Superior temporal gyrus (tissue), 1 donor: ENCODE results near the gene RILPL1.

Source experiments
- DNase-seq: peaks from one replicate; pipeline ENCODE4 v3.0.0-alpha.2; 2016; ENCODE audit errors: extremely low spot score

RILPL1 gene

DNA sequence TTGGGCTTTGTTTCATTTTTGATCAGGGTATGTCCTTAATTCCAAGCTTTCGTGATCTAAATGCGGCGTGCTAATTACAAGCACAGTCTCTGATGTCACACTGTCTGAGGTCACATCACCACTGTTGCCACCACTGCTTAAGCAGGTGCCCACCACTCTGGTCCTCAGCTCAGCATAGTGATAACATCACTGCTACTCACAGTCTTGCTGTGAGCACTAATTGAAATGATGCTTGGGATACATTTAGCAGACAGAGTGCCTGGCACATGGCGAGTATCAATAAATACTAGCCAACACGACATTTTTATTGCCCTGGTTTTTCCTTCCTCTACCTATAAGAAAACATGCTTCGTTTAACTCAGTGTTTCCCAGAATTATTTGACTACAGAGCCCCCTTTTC is 104.9 kb downstream of the RILPL1 start:
- DNase-seq: no peak

DNA sequence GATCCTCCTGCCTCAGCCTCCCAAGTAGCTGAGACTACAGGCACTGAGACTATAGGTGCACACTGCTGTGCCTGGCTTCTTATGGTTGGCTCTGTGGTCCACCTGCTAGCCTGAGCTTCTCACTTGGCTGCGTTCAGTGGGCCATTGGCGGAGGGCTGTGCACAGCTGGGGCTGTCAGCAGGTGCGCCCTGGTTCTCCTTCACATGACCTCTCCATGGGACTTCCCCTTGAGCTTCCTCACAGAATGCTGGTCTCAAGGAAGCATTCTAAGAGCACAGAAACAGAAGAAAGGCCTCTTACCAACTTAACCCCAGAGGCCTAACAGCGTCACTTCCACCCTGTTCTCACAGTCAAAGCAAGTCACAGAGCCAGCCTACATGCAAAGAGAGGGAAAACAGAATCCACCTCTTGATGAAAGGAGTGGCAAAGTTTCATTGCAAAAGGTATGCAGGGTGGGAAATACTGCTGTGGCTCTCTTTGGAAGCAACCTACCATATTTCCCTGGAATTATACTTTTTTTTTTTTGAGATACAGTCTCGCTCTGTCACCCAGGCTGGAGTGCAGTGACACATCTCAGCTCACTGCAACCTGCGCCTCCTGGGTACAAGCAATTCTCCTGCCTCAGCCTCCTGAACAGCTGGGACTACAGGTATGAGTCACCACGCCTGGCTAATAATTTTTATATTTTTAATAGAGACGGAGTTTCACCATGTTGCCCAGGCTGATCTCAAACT is 106.3 kb downstream of the RILPL1 start:
- no peak for DNase-seq

DNA sequence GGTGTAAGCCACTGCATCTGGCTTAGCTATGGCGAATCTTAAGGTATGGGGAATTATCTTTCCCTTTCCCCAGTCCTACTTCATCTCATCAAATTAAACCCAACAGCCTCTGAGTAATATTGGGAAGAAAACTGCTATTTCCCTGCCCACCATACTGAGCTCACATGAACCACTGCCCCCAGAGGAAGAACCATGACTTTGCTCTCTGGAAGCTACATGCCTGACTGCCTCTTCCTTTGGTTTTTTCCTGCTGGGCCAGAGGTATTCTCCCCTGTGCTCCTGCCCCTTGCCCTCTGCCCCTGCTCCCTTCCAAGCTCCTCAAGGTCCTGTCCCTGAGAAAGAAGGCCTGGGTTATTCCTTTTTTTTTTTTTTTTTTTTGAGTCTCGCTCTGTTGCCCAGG is 112.2 kb downstream of the RILPL1 start:
- DNase-seq: no peak
